ENCODE results near the gene LBHD2. TPM values are rescaled to one million over a fixed set of nuclear protein-coding genes. Genes with fewer than 3 reads are reported as not detected.

LBHD2 gene
- total and polyA plus RNA-seq, 10 of the 15 experiments (the other 5 are each of a cell fraction or from before 2014, with no cell fraction given): not detected

DNA sequence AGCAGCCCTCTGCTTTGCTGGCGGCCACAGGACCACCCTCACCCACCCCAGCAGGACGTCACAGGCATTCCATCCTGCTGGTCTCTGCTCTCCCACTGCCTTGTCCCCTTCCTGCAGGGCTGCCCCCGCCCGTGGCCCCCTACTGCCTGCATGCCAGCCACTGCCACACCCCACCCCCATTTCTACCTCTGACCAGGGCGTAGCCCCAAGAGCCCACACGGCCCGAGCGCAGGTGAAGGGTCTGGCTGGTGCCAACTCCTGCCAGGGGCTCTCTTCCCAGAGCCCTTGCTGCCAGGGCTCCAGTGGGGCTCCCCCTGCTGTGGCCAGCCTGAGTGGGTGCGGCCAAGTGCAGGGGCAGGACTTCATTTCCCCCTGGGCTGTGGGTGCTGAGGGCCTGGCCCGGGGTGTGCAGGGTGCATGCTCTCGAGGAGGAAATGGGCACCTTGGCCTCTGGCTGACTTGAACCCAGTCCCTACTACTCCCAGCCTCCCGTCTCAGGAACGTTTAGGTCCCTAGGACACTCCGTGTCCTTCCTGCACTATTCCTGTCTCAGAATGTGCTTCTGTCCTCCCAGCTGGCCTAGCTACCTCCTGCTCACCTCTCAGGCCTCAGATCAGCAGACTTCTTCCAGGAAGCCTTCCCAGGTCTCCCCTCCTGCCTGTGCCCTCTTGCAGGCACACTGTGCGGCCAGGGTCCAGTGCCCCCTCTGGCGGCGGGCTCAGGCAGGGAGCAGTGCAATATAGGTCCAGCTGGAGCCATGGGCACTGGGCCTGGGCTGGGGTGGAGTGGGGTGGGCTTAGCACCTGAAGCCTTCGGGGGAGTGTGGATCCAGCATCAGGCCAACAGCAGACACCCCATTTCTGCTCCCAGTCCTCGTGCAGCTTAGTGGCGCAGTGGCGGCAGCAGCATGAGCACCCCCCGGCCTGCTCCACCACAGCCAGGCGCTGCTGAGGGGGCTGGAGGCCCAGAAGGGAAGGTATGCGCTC lies 1.4 kb downstream of the LBHD2 start:
- Histone ChIP-seq H3K79me2 (ENCODE audit: control insufficient read depth, insufficient read depth, low read length) (no peaks in the 10 kb centered on the region), H2AFZ (ENCODE audit: control insufficient read depth, low read depth, low read length) (no peak overlapping the region), H3K27ac (ENCODE audit: control insufficient read depth, insufficient read depth) (no peak overlapping the region), H3K36me3 (ENCODE audit: control insufficient read depth in 2 of 2, insufficient read depth in 2 of 2, low read length in 1 of 2) (no peaks in the 10 kb centered on the region), H3K4me2 (ENCODE audit: control insufficient read depth, insufficient read depth) (no peak overlapping the region), H4K20me1 (ENCODE audit: control insufficient read depth, insufficient read depth) (no peaks in the 10 kb centered on the region), H3K9me3 (replicated peaks; ENCODE audit: control insufficient read depth, insufficient read depth, low read length) (no peaks in the 10 kb centered on the region), H3K4me3 (no peak overlapping the region), H3K4me1 (ENCODE audit: control insufficient read depth, insufficient read depth, low read length) (no peaks in the 10 kb centered on the region), H3K9ac (ENCODE audit: control insufficient read depth, insufficient read depth, low read length) (no peak overlapping the region), H3K27me3 (replicated peaks in 1 of 2; ENCODE audit: control insufficient read depth in 2 of 2, insufficient read depth in 2 of 2, low read length in 1 of 2) (peaks cover 0 to 2% of the 10 kb centered on the region in 2 experiments; a peak in 2 of 4 replicates)
- BruUV-seq (replicated peaks): no TSS peak
- intact Hi-C loops (cut with micrococcal nuclease; ENCODE audit: unreplicated experiment) (no loop called here), in situ Hi-C loops (cut with MboI) (no loop called here)
- SMC1A ChIA-PET (ENCODE audit: uncharacterized antibody, unreplicated experiment): no interaction called here
- 26% methylated on average over 20 of the region's 24 CpGs for WGBS (ENCODE audit: insufficient coverage, insufficient replicate concordance, low lambda C conversion rate, missing lambda C conversion rate)
- CTCF ChIA-PET: interaction anchor here (0.6 kb wide), 1 partner anchor 1753 kb away, joined by 3 read pairs; no protein-coding TSS in a partner anchor
- RAD21 ChIA-PET (ENCODE audit: unreplicated experiment): no interaction called here
- DNase-seq (ENCODE audit: low read depth, low spot score) (no peak), FAIRE-seq (no peak), ATAC-seq (peak; percentile 29; the same call in 1 of the 3 replicates)
- POLR2A ChIA-PET: interaction anchor here (0.6 kb wide), 1 partner anchor 211 kb away, joined by 3 read pairs; no protein-coding TSS in a partner anchor
- TF ChIP-seq, protein P1, sequence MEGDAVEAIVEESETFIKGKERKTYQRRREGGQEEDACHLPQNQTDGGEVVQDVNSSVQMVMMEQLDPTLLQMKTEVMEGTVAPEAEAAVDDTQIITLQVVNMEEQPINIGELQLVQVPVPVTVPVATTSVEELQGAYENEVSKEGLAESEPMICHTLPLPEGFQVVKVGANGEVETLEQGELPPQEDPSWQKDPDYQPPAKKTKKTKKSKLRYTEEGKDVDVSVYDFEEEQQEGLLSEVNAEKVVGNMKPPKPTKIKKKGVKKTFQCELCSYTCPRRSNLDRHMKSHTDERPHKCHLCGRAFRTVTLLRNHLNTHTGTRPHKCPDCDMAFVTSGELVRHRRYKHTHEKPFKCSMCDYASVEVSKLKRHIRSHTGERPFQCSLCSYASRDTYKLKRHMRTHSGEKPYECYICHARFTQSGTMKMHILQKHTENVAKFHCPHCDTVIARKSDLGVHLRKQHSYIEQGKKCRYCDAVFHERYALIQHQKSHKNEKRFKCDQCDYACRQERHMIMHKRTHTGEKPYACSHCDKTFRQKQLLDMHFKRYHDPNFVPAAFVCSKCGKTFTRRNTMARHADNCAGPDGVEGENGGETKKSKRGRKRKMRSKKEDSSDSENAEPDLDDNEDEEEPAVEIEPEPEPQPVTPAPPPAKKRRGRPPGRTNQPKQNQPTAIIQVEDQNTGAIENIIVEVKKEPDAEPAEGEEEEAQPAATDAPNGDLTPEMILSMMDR (IDR thresholded peaks at IDR 0.05 in 2 of 3, conservative IDR thresholded peaks at IDR 0.05 in 1 of 3; ENCODE audit: control insufficient read depth in 2 of 3, extremely low read depth in 1 of 3, insufficient read depth in 1 of 3, low read depth in 3 of 3, low read length in 3 of 3): peak in 2 of 3 experiments; percentile 18 to 24; a peak in 2 of 6 replicates
- TF ChIP-seq BRCA1 (IDR thresholded peaks at IDR 0.05; ENCODE audit: low read depth, low read length): no peak
